GM11168 (cell line): ENCODE data around the gene ZPR1.

Experiments
- in situ Hi-C: fragments of 300-500 bp; cut with MboI; formaldehyde crosslinking; loops from one replicate; pipeline ENCODE4 v1.12.0; 2022; ENCODE audit warnings: low sequenced_read_pairs; ENCODE audit not compliant: unreplicated experiment

Gene ZPR1, protein sequence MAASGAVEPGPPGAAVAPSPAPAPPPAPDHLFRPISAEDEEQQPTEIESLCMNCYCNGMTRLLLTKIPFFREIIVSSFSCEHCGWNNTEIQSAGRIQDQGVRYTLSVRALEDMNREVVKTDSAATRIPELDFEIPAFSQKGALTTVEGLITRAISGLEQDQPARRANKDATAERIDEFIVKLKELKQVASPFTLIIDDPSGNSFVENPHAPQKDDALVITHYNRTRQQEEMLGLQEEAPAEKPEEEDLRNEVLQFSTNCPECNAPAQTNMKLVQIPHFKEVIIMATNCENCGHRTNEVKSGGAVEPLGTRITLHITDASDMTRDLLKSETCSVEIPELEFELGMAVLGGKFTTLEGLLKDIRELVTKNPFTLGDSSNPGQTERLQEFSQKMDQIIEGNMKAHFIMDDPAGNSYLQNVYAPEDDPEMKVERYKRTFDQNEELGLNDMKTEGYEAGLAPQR

DNA sequence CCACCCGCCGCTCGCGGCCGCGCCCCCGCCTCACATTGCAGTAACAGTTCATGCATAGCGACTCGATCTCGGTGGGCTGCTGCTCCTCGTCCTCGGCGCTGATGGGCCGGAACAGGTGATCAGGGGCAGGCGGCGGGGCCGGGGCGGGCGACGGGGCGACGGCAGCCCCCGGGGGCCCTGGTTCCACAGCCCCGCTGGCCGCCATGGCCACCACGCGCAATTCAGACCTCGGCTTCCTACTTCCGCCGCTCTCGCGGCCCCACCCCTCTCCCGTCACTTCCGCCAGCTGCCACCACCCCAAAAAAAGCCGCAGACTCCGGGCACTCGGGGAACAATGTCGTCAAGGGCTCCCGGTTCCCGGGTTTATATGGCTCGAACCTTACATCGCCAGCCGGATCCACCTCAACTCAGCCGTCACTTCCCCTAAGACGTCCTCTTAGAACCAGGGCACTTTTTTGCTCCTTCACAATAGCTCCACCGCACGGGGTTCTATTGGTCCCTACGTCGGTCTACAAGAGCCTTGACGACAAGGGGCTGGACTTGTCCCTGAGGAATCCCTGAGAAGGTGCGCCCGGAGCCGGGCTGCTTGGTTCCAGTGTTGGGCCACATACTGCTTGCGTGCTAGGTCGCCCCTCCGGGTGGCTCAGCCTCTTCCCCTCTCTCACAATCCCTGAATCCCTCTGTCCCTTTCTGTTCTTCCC, at the start of gene ZPR1:
ZPR1 (minus strand) TSS at position 238 of the 701 bp plus-strand sequence; CDS start at position 205, 33 bp downstream.
- in situ Hi-C loops, result loop anchor here (25.0 kb wide), 1 partner anchor 324 kb away; no protein-coding TSS in a partner anchor

DNA sequence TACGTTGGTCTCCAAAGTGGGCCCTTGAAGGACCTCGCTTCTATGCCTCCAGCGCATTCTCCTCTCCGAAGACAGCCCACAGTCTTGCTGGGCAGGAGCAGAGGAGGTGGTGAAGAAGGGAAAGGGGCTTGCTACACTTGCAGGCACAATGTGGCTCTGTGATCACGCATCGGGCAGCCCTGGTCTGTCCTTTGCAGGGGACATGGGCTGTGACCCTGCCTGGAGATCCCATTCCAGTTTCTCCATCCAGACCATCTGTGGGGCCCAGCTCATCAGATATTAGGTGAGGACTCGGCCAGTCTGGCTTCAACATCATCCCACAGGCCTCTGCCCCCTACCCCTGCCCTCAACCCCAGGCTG, 48.8 kb upstream of the ZPR1 start:
- in situ Hi-C loops, result loop anchor here (5.0 kb wide), 1 partner anchor 34 kb away; no protein-coding TSS in a partner anchor

DNA sequence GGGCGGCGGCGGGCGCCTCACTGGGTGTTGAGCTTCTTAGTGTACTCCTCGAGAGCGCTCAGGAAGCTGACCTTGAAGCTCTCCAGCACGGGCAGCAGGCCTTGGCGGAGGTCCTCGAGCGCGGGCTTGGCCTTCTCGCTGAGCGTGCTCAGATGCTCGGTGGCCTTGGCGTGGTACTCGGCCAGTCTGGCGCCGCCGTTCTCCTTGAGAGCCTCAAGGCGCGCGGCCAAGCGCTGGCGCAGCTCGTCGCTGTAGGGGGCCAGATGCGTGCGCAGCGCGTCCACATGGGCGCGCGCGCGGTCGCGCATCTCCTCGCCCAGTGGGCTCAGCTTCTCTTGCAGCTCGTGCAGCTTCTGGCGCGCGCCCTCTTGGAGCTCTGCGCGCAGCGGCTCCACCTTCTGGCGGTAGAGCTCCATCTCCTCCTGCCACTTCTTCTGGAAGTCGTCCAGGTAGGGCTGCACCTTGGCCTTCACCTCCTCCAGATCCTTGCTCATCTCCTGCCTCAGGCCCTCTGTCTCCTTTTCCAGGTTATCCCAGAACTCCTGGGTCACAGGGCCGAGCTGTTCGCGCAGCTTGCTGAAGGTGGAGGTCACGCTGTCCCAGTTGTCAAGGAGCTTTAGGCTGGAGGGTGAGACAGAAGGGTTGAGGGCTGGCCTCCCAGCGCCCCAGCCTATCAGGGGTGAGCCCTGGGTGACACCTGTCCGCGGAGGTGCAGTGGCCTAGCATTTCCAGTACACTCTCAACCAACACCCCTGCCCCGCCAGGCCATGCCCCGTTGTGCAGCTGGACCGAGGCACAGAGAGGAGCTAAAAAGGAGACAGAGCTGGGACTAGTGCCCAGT, 48.2 kb upstream of the ZPR1 start:
- in situ Hi-C loops, result loop anchor here (5.0 kb wide), 1 partner anchor 34 kb away; no protein-coding TSS in a partner anchor

DNA sequence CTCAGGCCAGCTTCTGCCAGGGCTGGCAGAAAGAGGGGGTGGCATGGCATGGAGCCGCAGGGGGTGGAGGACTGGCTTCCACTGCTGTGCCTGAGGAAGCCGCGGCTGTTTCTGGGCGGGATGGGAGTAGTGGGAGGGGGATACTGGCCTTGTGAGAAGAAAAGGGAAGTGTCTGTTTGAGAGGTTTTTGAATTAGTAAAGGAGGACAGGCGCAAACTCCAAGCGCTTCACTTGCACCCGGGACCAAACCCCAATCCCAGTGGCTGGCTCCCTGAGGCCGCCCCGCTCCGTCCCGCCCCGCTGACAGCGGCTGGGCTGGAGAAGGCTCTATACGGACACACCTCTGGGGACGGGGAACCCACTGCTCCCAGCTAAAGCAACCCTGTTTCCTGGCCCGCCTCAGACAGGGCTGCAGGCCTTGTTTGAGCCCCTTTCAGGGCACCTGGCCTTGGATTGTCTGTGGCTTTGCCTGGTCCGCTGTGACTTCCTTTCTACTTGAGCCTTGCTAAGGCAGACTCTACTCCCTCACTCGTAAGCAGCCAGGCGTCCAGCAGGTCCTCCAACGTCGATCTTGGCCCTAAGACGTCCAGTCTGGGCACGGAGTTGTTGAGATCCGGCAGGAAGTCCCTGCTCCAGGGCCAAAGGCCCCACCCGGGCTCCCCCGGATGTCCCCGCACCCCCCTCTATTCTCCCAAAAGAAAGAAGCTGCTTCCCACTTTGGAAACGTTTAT, 47.4 kb upstream of the ZPR1 start:
- in situ Hi-C loops, result loop anchor here (5.0 kb wide), 1 partner anchor 33 kb away; no protein-coding TSS in a partner anchor

DNA sequence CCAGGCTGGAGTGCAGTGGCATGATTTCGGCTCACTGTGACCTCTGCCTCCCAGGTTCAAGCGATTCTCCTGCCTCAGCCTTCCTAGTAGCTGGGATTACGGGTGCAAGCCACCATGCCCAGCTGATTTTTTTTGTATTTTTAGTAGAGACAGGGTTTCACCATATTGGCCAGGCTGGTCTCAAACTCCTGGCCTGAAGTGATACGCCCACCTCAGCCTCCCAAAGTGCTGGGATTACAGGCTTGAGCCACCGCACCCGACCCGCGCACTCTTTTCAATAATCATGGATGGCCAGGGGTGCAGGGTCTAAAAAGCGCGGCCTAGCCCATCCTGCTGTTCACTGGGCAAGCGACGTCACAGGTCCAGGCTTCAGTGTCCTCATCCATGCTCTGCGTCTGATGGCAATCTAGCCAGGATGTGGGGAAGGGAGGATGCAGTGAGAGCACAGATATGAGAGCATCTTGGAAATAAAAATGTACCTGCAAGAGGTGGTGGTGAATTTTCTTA, 46.8 kb upstream of the ZPR1 start:
- in situ Hi-C loops, result loop anchor here (5.0 kb wide), 1 partner anchor 32 kb away; no protein-coding TSS in a partner anchor

DNA sequence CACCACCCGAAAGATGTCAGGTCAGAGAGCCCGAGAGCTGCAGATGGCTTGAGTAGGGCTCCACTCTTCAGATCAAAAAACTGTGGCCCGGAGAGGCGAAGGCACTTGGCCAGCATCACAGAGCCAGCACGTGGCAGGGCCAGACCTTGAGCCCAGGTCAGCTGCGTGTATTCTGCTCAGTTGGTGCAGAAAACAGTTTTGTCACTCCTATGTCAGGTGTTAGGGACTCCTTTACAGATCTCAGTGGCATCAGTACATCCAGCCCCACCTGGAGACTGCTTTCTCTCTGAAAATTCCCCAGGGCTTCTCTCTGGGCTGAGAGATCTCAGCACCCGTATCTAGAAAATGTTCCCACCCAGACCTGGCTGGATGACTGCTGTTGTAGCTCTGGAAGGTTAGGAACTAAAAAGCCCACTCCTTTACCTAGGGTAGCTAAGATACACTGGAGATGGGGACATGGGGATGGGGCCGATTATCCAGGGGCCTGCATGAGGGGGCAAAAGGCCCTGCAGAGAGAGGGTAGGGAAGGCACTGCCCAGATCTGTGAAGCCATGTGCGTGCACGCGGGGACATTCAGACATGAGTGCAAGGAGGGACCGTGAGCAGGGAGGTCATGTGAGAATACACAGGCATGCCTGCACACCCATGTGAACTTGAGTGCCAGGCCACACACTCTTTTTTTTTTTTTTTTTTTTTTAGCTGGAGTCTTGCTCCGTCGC, 46.2 kb upstream of the ZPR1 start:
- in situ Hi-C loops, result no loop called here

DNA sequence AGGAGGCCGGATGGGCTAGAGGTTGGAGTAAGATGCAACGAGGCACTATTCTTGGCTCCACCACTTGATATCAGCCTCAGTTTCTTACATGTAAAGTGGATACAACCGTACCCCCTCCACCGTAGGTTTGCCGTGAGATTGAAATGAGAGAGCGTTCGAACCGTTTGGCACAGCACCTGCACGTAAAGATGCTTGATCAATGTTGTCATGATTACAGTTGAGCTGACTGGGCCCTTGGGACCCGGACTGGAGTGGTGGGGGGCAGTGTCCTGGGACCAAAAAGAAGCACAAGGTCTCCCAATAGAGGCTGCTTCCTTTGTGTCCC, 45.6 kb upstream of the ZPR1 start:
- in situ Hi-C loops, result no loop called here

DNA sequence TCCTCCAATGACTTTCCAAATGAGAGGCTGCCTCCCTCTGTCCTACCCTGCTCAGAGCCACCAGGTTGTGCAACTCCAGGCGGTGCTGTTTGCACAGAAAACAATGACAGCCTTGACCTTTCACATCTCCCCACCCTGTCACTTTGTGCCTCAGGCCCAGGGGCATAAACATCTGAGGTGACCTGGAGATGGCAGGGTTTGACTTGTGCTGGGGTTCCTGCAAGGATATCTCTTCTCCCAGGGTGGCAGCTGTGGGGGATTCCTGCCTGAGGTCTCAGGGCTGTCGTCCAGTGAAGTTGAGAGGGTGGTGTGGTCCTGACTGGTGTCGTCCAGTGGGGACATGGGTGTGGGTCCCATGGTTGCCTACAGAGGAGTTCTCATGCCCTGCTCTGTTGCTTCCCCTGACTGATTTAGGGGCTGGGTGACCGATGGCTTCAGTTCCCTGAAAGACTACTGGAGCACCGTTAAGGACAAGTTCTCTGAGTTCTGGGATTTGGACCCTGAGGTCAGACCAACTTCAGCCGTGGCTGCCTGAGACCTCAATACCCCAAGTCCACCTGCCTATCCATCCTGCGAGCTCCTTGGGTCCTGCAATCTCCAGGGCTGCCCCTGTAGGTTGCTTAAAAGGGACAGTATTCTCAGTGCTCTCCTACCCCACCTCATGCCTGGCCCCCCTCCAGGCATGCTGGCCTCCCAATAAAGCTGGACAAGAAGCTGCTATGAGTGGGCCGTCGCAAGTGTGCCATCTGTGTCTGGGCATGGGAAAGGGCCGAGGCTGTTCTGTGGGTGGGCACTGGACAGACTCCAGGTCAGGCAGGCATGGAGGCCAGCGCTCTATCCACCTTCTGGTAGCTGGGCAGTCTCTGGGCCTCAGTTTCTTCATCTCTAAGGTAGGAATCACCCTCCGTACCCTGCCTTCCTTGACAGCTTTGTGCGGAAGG, 44.8 kb upstream of the ZPR1 start:
- in situ Hi-C loops, result no loop called here

DNA sequence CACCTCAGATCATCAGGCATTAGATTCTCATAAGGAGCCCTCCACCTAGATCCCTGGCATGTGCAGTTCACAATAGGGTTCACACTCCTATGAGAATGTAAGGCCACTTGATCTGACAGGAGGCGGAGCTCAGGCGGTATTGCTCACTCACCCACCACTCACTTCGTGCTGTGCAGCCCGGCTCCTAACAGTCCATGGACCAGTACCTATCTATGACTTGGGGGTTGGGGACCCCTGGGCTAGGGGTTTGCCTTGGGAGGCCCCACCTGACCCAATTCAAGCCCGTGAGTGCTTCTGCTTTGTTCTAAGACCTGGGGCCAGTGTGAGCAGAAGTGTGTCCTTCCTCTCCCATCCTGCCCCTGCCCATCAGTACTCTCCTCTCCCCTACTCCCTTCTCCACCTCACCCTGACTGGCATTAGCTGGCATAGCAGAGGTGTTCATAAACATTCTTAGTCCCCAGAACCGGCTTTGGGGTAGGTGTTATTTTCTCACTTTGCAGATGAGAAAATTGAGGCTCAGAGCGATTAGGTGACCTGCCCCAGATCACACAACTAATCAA, 44.0 kb upstream of the ZPR1 start:
- in situ Hi-C loops, result no loop called here

DNA sequence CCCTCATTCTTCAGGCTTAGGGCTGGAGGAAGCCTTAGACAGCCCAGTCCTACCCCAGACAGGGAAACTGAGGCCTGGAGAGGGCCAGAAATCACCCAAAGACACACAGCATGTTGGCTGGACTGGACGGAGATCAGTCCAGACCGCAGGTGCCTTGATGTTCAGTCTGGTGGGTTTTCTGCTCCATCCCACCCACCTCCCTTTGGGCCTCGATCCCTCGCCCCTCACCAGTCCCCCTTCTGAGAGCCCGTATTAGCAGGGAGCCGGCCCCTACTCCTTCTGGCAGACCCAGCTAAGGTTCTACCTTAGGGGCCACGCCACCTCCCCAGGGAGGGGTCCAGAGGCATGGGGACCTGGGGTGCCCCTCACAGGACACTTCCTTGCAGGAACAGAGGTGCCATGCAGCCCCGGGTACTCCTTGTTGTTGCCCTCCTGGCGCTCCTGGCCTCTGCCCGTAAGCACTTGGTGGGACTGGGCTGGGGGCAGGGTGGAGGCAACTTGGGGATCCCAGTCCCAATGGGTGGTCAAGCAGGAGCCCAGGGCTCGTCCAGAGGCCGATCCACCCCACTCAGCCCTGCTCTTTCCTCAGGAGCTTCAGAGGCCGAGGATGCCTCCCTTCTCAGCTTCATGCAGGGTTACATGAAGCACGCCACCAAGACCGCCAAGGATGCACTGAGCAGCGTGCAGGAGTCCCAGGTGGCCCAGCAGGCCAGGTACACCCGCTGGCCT, 42.5 kb upstream of the ZPR1 start:
- in situ Hi-C loops, result no loop called here

DNA sequence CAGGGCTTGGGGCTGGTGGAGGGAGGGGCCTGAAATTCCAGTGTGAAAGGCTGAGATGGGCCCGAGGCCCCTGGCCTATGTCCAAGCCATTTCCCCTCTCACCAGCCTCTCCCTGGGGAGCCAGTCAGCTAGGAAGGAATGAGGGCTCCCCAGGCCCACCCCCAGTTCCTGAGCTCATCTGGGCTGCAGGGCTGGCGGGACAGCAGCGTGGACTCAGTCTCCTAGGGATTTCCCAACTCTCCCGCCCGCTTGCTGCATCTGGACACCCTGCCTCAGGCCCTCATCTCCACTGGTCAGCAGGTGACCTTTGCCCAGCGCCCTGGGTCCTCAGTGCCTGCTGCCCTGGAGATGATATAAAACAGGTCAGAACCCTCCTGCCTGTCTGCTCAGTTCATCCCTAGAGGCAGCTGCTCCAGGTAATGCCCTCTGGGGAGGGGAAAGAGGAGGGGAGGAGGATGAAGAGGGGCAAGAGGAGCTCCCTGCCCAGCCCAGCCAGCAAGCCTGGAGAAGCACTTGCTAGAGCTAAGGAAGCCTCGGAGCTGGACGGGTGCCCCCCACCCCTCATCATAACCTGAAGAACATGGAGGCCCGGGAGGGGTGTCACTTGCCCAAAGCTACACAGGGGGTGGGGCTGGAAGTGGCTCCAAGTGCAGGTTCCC, 41.8 kb upstream of the ZPR1 start, which contains the start of gene APOC3:
APOC3 (plus strand) TSS at position 383 of the 659 bp plus-strand sequence. CDS start 676 bp downstream, outside the sequence.
- in situ Hi-C loops, result no loop called here

DNA sequence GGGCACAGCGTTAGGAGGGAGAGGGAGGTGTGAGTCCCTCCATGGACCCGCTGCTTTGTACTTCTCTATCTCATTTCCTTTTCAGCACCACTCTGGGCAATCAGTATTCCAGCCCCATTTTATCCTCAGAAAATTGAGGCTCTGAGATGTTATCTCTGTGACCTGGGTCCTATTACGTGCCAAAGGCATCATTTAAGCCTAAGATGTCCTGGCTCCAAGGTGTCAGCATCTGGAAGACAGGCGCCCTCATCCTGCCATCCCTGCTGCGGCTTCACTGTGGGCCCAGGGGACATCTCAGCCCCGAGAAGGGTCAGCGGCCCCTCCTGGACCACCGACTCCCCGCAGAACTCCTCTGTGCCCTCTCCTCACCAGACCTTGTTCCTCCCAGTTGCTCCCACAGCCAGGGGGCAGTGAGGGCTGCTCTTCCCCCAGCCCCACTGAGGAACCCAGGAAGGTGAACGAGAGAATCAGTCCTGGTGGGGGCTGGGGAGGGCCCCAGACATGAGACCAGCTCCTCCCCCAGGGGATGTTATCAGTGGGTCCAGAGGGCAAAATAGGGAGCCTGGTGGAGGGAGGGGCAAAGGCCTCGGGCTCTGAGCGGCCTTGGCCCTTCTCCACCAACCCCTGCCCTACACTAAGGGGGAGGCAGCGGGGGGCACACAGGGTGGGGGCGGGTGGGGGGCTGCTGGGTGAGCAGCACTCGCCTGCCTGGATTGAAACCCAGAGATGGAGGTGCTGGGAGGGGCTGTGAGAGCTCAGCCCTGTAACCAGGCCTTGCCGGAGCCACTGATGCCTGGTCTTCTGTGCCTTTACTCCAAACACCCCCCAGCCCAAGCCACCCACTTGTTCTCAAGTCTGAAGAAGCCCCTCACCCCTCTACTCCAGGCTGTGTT, 41.1 kb upstream of the ZPR1 start:
- in situ Hi-C loops, result no loop called here

DNA sequence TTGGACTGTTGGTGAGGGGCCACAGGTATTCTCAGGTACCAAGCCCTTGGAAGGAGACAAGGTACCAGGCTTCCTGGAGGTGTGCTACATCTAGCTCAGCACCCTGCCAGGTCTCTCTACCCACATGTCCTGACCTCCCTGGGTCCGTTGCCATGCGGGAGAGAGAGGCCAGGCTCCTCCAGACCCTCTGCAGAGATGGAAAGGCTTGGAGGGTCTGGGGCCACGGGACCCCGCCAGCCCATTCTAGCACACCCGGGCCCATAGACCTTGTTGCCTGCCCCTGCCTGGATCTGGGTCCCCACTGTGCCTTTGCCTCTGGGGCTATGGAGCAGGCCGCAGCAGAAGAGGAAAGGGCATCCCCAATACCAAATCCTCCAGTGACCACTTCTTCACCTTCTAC, 39.6 kb upstream of the ZPR1 start:
- in situ Hi-C loops, result no loop called here

DNA sequence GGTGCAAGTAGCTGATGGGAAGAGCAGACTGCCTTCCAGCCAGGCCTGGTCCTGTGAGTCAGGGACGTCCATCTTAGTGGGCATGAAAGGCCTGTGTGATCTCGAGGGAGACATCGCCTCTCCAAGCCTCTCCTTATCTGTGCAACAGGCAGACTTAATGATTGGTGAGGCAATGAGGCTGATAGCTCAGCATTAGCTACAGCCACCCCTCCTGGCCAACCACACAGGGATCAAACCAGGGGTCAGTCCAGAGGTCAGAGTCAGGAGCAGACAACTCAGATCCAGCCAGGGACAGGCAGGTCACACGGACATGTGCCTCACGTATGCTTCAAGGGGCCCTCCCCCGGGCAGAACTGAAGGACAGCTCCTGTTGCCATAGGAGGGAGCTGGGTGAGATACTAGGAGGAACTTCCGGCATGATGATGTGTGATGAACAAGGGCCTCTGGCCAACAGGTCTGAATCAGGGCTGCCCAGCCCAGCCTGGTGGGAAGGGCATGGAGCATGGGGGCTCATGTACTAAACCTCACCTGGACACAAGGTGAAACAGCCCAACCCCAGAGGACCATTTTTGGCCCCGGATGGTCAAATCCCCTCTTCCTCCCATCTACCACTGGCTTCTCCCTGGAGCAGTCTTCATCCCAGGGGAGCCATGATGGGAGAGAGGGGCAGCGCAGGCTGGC, 39.1 kb upstream of the ZPR1 start:
- in situ Hi-C loops, result no loop called here
